T-cell (primary cell): ENCODE measurements around the gene SHROOM3. TPM values are rescaled to one million over a fixed set of nuclear protein-coding genes. Genes with fewer than 3 reads are reported as not detected.
"Not testable (repeated sequence)": the region's sequence is repeated elsewhere in the genome, so short reads cannot be mapped to it uniquely, and the experiment has no call there.

Experiments used
- ATAC-seq, 4 experiments: fragments of 200-7000 bp in 3 of 4; fragments of 150-1000 bp in 1 of 4; cut with Tn5 transposase; replicated peaks in 1 of 4; 1 replicate in 3 of 4; 2 replicates in 1 of 4; pipeline ENCODE4 v1.10.0; 2021; ENCODE audit warnings: moderate library complexity in 3 of 4, mild to moderate bottlenecking in 2 of 4, moderate number of reproducible peaks in 1 of 4
- CTCF ChIA-PET, 2 donors: fragments of 300-600 bp; sonication (Branson Sonifier 250); formaldehyde crosslinking; loops; one replicate each; lab custom pipeline; 2022; ENCODE audit warnings: antibody characterized with exemption in 2 of 2; lab: Charles Lee
- POLR2A ChIA-PET, 2 donors: fragments of 300-600 bp; sonication (Branson Sonifier 250); formaldehyde crosslinking; loops; one replicate each; lab custom pipeline; 2022; ENCODE audit warnings: antibody characterized with exemption in 2 of 2; lab: Charles Lee
- DNase-seq, 35 experiments: peaks; one replicate each; pipeline versions ENCODE4 v3.0.0 to v3.0.0-alpha.2; 2013 to 2023
- H3K27ac ChIP-seq: one replicate; pipeline ENCODE4 v1.5.1; 2013; ENCODE audit warnings: low read length
- H3K27me3 ChIP-seq, 2 experiments: replicated peaks in 1 of 2; 1 replicate in 1 of 2; 2 replicates in 1 of 2; pipeline versions ENCODE4 v1.6.1 to v1.7.0; 2013; ENCODE audit warnings: low read length in 1 of 2, mixed read lengths in 1 of 2; ENCODE audit not compliant: control insufficient read depth in 2 of 2, insufficient read depth in 2 of 2; ENCODE audit errors: extremely low read depth in 1 of 2
- H3K36me3 ChIP-seq, 2 donors: 1 replicate in 1 of 2; 2 replicates in 1 of 2; pipeline versions ENCODE4 v1.6.1 to v1.7.0; 2013; ENCODE audit warnings: low read length in 1 of 2; ENCODE audit not compliant: control insufficient read depth in 2 of 2, insufficient read depth in 1 of 2; ENCODE audit errors: extremely low read depth in 1 of 2
- H3K4me1 ChIP-seq, 2 experiments: 1 replicate in 1 of 2; 2 replicates in 1 of 2; pipeline versions ENCODE4 v1.6.1 to v1.7.0; 2013; ENCODE audit warnings: low read length in 2 of 2, mixed read lengths in 1 of 2; ENCODE audit not compliant: insufficient read depth in 2 of 2, control insufficient read depth in 1 of 2; ENCODE audit errors: extremely low read depth in 1 of 2
- H3K4me3 ChIP-seq, 2 donors: 1 replicate in 1 of 2; 2 replicates in 1 of 2; pipeline versions ENCODE4 v1.5.1 to v1.7.0; 2013; ENCODE audit warnings: mild to moderate bottlenecking in 2 of 2, low read length in 1 of 2, moderate library complexity in 1 of 2; ENCODE audit not compliant: control insufficient read depth in 1 of 2; ENCODE audit errors: extremely low read depth in 1 of 2
- H3K9me3 ChIP-seq: 2 replicates; pipeline ENCODE4 v1.7.0; 2013
- H3K27ac Mint-ChIP-seq, 2 donors: one replicate each; pipeline ENCODE4 v1.8.0; 2020 to 2021; ENCODE audit warnings: mild to moderate bottlenecking in 2 of 2, mixed read lengths in 2 of 2
- H3K27me3 Mint-ChIP-seq, 2 donors: one replicate each; pipeline ENCODE4 v1.8.0; 2021 to 2022; ENCODE audit warnings: mixed read lengths in 2 of 2
- H3K36me3 Mint-ChIP-seq: one replicate; pipeline ENCODE4 v1.8.0; 2021; ENCODE audit warnings: mixed read lengths
- H3K4me1 Mint-ChIP-seq, 3 donors: one replicate each; pipeline ENCODE4 v1.8.0; 2020 to 2022; ENCODE audit warnings: mixed read lengths in 3 of 3, mild to moderate bottlenecking in 1 of 3
- H3K4me3 Mint-ChIP-seq, 3 donors: one replicate each; pipeline ENCODE4 v1.8.0; 2020 to 2022; ENCODE audit warnings: mild to moderate bottlenecking in 3 of 3, mixed read lengths in 3 of 3, moderate library complexity in 3 of 3
- H3K9me3 Mint-ChIP-seq, 3 donors: one replicate each; pipeline ENCODE4 v1.8.0; 2020 to 2022; ENCODE audit warnings: mixed read lengths in 3 of 3
- WGBS: methylation state at CpG from one replicate; pipeline ENCODE4 v1.1.5; 2013; ENCODE audit warnings: missing lambda C conversion rate; ENCODE audit not compliant: insufficient coverage; 5-methylcytosine and 5-hydroxymethylcytosine counted together
- total RNA-seq, 35 experiments: library from RNA in 6 of 35; stranded (reverse) in 6 of 35; fragments of 120-200 nt in 1 of 35; gene quantifications; one replicate each; pipeline versions ENCODE4 v1.2.1 to v1.2.4 and lab custom pipeline; 2013 to 2026

SHROOM3 gene
- total RNA-seq, 5 donors from 2014 or later (not counting 1 experiment from before 2014, with no cell fraction given) = 0.22 to 1.1 (median 0.33) TPM; not detected in 2

GRCh38 chr4:76605099-76605563 lies 170.1 kb downstream of the SHROOM3 start:
- Histone ChIP-seq H3K27me3 (no peaks in the 10 kb centered on the region), H3K27ac (no peak overlapping the region), H3K4me3 (no peak overlapping the region), H3K9me3 (no peaks in the 10 kb centered on the region), H3K4me1 (no peaks in the 10 kb centered on the region), H3K36me3 (no peaks in the 10 kb centered on the region)
- H3K4me1 Mint-ChIP-seq = no peaks in the 10 kb centered on the region
- peaks cover 9 to 10% of the 10 kb centered on the region in 2 donors for H3K27me3 Mint-ChIP-seq
- H3K36me3 Mint-ChIP-seq = no peaks in the 10 kb centered on the region
- no peak overlapping the region for H3K27ac Mint-ChIP-seq
- H3K9me3 Mint-ChIP-seq = no peaks in the 10 kb centered on the region
- no peak overlapping the region for H3K4me3 Mint-ChIP-seq
- DNase-seq = no peak
- WGBS = 89% methylated on average over 3 of the region's 6 CpGs
- no peak for ATAC-seq
- CTCF ChIA-PET = no interaction called here
- POLR2A ChIA-PET = interaction anchor here in 1 of 2 donors (0.5 kb wide), 1 partner anchor 342 kb away, joined by 3 read pairs; no protein-coding TSS in a partner anchor

DNA sequence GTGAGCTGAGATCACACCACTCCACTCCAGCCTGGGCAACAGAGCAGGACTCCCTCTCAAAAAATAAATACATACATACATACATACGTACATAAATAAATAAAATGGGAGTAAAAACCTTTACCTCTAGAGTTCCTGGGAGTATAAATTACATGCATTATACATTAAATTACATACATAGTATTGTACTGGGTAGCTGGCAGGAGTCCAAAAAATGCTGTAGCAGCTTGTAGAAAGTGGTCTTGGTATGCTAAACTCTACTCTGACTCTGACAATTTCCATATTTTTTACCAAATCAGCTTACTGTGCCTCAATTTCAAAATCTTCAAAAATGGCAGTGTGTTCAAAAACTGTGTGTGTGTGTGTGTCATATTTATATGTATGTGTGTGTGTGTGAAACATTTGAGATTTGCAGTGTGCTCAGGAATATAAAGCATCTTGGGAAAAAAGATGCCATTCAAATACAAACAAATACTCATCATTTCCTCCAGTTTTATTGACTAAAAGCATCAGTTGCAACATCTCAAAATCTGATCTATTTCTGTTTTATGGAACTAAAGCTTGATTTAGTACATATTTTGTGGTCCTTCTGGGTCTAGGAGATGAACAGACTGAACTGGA lies 171.7 kb downstream of the SHROOM3 start:
- no peak for ATAC-seq
- Mint-ChIP-seq H3K36me3 (no peaks in the 10 kb centered on the region), H3K9me3 (no peaks in the 10 kb centered on the region), H3K27ac (no peak overlapping the region), H3K27me3 (peaks cover 8 to 12% of the 10 kb centered on the region in 2 donors), H3K4me1 (no peaks in the 10 kb centered on the region), H3K4me3 (no peak overlapping the region)
- Histone ChIP-seq H3K27ac (no peak overlapping the region), H3K36me3 (no peaks in the 10 kb centered on the region), H3K4me1 (no peaks in the 10 kb centered on the region), H3K9me3 (no peaks in the 10 kb centered on the region), H3K4me3 (no peak overlapping the region), H3K27me3 (no peaks in the 10 kb centered on the region)
- DNase-seq = no peak
- CTCF ChIA-PET = no interaction called here
- WGBS = no CpG with 5 or more reads among the region's 1 CpG
- POLR2A ChIA-PET = no interaction called here

GRCh38 chr4:76607266-76607799 lies 172.3 kb downstream of the SHROOM3 start:
- Mint-ChIP-seq H3K4me1 (no peaks in the 10 kb centered on the region), H3K36me3 (no peaks in the 10 kb centered on the region), H3K9me3 (no peaks in the 10 kb centered on the region), H3K27ac (no peak overlapping the region), H3K27me3 (peaks cover 10 to 12% of the 10 kb centered on the region in 2 donors), H3K4me3 (no peak overlapping the region)
- DNase-seq = no peak
- ChIA-PET CTCF (no interaction called here), POLR2A (no interaction called here)
- no CpG with 5 or more reads among the region's 3 CpGs for WGBS
- Histone ChIP-seq H3K27me3 (no peaks in the 10 kb centered on the region), H3K36me3 (no peaks in the 10 kb centered on the region), H3K27ac (no peak overlapping the region), H3K4me3 (no peak overlapping the region), H3K9me3 (no peaks in the 10 kb centered on the region), H3K4me1 (no peaks in the 10 kb centered on the region)
- ATAC-seq = no peak

DNA sequence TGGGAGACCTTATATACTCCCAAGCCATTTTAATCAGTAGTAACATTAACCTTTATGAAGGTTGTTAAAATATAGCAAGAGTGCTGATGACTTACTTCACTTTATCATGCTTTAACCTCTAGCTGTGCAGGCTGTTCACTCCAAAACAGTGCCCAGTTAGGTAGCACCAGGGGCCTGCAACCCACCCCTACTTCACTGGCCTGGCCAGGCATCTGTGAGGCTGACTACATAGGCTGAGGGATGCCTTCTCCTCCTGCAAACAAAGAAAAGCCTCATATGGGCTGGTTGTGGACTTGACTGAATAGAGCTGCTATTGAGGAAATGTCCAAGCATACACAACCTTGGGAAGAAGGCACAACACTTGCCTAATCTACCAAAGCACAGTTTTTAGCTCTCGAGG lies 172.8 kb downstream of the SHROOM3 start:
- 100% methylated on average over 1 of the region's 1 CpG for WGBS
- H3K4me1 Mint-ChIP-seq = no peaks in the 10 kb centered on the region

GRCh38 chr4:76608549-76608948 lies 173.5 kb downstream of the SHROOM3 start:
- H3K27ac ChIP-seq, H3K36me3 ChIP-seq, ATAC-seq, CTCF ChIA-PET, H3K36me3 Mint-ChIP-seq, DNase-seq, H3K9me3 ChIP-seq, H3K9me3 Mint-ChIP-seq, H3K27me3 Mint-ChIP-seq, H3K27me3 ChIP-seq, H3K4me3 Mint-ChIP-seq, H3K4me3 ChIP-seq, H3K4me1 Mint-ChIP-seq, H3K4me1 ChIP-seq, H3K27ac Mint-ChIP-seq, POLR2A ChIA-PET: not testable (repeated sequence)

More for the DNA sequence above, 172.8 kb downstream of the SHROOM3 start:
- no peaks in the 10 kb centered on the region for H3K9me3 Mint-ChIP-seq
- DNase-seq (no peak), ATAC-seq (no peak)
- Histone ChIP-seq H3K9me3 (no peaks in the 10 kb centered on the region), H3K36me3 (no peaks in the 10 kb centered on the region), H3K4me1 (no peaks in the 10 kb centered on the region), H3K4me3 (no peak overlapping the region), H3K27me3 (no peaks in the 10 kb centered on the region), H3K27ac (no peak overlapping the region)
- H3K27ac Mint-ChIP-seq = no peak overlapping the region
- no peak overlapping the region for H3K4me3 Mint-ChIP-seq
- CTCF ChIA-PET = no interaction called here
- POLR2A ChIA-PET = no interaction called here
- H3K27me3 Mint-ChIP-seq = peaks cover 6 to 9% of the 10 kb centered on the region in 2 donors
- H3K36me3 Mint-ChIP-seq = no peaks in the 10 kb centered on the region

DNA sequence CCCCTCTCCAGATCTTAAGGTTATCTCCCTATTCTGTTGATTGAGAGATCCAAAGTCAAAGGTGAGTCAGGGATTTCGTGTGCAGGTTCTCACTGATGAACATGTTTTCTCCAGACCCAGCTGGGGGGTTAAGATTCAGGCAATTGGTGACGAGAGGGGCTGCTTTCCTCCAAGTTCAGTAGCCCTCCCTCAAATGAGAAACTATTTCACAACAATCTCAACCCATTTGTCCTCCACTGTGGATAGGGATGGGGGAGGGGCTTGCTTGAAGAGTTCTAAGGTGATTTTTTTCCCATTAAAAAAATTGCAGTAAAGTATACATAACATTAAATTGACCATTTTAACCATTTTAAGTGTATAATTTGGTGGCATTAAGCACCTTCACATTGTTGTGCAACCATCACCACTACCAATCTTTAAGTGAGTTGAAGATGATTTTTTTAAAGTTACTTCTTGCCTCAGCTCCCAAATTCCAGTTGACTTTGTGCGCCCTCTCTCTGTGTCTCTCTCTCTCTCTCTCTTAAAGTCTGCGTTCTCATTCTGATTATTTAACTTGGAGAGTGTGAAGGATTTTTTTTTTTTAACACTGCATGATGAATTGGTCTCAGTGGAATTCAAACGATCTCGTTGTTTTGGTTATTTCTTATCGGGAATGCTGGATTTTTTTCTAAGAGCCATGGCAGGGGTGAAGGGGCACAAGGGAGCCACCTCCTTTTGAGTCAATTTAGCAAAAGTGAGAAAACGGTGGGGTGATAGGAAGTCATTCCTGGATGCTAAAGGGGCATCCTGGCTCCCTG lies 175.9 kb downstream of the SHROOM3 start:
- no peak overlapping the region for H3K27ac Mint-ChIP-seq
- no peak overlapping the region for H3K4me3 ChIP-seq
- no peak for ATAC-seq
- H3K4me3 Mint-ChIP-seq = no peak overlapping the region
- no peaks in the 10 kb centered on the region for H3K9me3 Mint-ChIP-seq
- no peaks in the 10 kb centered on the region for H3K36me3 ChIP-seq
- no peaks in the 10 kb centered on the region for H3K27me3 ChIP-seq
- no peaks in the 10 kb centered on the region for H3K9me3 ChIP-seq
- ChIA-PET POLR2A (no interaction called here), CTCF (no interaction called here)
- H3K4me1 ChIP-seq = no peaks in the 10 kb centered on the region
- no peak for DNase-seq
- WGBS = 73% methylated on average over 2 of the region's 8 CpGs
- no peaks in the 10 kb centered on the region for H3K4me1 Mint-ChIP-seq
- no peak overlapping the region for H3K27ac ChIP-seq
- peaks cover 4 to 11% of the 10 kb centered on the region in 2 donors for H3K27me3 Mint-ChIP-seq
- H3K36me3 Mint-ChIP-seq = no peaks in the 10 kb centered on the region
